Measurements from ENCODE around the gene SYNJ1. TPM values are rescaled to one million over a fixed set of nuclear protein-coding genes. Genes with fewer than 3 reads are reported as not detected.

SYNJ1 gene
- total RNA-seq (2022; extraction: Qiagen RNA extraction): 2.0 to 2.8 TPM (median 2.2 TPM) in 5 replicates

GRCh38 chr21:32727687-32728455 is at the start of gene SYNJ1:
Gene SYNJ1 (minus strand): TSS chr21:32728013. CDS start chr21:32726895, 1,118 bp downstream.

GRCh38 chr21:32612075-32612998 is 115.5 kb downstream of the SYNJ1 start, which contains the start of gene CFAP298:
Gene CFAP298 (minus strand): TSS chr21:32612377. CDS start chr21:32612243, 134 bp downstream.

GRCh38 chr21:32585042-32585710 is 142.6 kb downstream of the SYNJ1 start, which contains the start of gene TCP10L:
Gene TCP10L (minus strand): TSS chr21:32585523. CDS start chr21:32584304, 1,219 bp downstream.

Other genes starting within 250 kb of the SYNJ1 start
- 0.47 to 1.2 TPM (median 0.86 TPM) in 5 replicates for gene TCP10L, start 142.5 kb downstream of the SYNJ1 start, total RNA-seq (2022; extraction: Qiagen RNA extraction)
- gene CFAP298, start 115.6 kb downstream of the SYNJ1 start, total RNA-seq (2022; extraction: Qiagen RNA extraction): 23.1 to 33.2 TPM (median 31.1 TPM) in 5 replicates
- gene PAXBP1, start 43.7 kb upstream of the SYNJ1 start, total RNA-seq (2022; extraction: Qiagen RNA extraction): 11.6 to 13.6 TPM (median 12.2 TPM) in 5 replicates

All from A549 treated with Hydrocortisone at 1 μM for 4 hours (cell line).